Keratinocyte (primary cell): ENCODE results near the gene AFAP1L2. TPM values are rescaled to one million over a fixed set of nuclear protein-coding genes. Genes with fewer than 3 reads are reported as not detected.

ENCODE experiments used
- DNase-seq: peaks from one replicate; pipeline ENCODE4 v3.0.0-alpha.2; 2011; ENCODE audit warnings: low read depth, missing footprints, low spot score
- FAIRE-seq: peaks from 2 replicates; lab custom pipeline; 2011; peaks lifted over from hg19 to GRCh38; lab: Jason Lieb, UNC
- H2AFZ ChIP-seq: 2 replicates; pipeline ENCODE4 v1.6.0; 2012; ENCODE audit warnings: low read length, control low read depth, inconsistent platforms; ENCODE audit not compliant: control insufficient read depth
- H3K27ac ChIP-seq: 2 replicates; pipeline ENCODE4 v1.5.1; 2011; ENCODE audit warnings: low read length; ENCODE audit not compliant: control insufficient read depth, insufficient read depth
- H3K27me3 ChIP-seq: 3 replicates; pipeline ENCODE4 v1.6.0; 2011; ENCODE audit warnings: low read length; ENCODE audit not compliant: control insufficient read depth, insufficient read depth; ENCODE audit errors: extremely low read depth
- H3K36me3 ChIP-seq, 2 experiments: 2 replicates in 1 of 2; 3 replicates in 1 of 2; pipeline ENCODE4 v1.5.1; 2011; ENCODE audit warnings: low read length in 2 of 2, mild to moderate bottlenecking in 1 of 2; ENCODE audit not compliant: control insufficient read depth in 2 of 2, insufficient read depth in 2 of 2; ENCODE audit errors: extremely low read depth in 1 of 2
- H3K4me1 ChIP-seq: 3 replicates; pipeline ENCODE4 v1.5.1; 2011; ENCODE audit warnings: low read length; ENCODE audit not compliant: control insufficient read depth, insufficient read depth; ENCODE audit errors: extremely low read depth
- H3K4me2 ChIP-seq: 3 replicates; pipeline ENCODE4 v1.6.0; 2011; ENCODE audit warnings: low read depth, low read length; ENCODE audit not compliant: control insufficient read depth, insufficient read depth; ENCODE audit errors: extremely low read depth
- H3K4me3 ChIP-seq, 3 experiments: fragments of 200-600 bp in 1 of 3; sonication (generic) in 1 of 3; 2 replicates in 2 of 3; 3 replicates in 1 of 3; pipeline ENCODE4 v1.5.1; 2011 to 2016; ENCODE audit warnings: low read length in 3 of 3, mild to moderate bottlenecking in 3 of 3, control low read depth in 2 of 3, inconsistent platforms in 1 of 3, low read depth in 1 of 3, mixed read lengths in 1 of 3, mixed run types in 1 of 3, moderate library complexity in 1 of 3; ENCODE audit not compliant: control insufficient read depth in 2 of 3, insufficient read depth in 2 of 3; ENCODE audit errors: extremely low read depth in 1 of 3
- H3K79me2 ChIP-seq: 2 replicates; pipeline ENCODE4 v1.6.0; 2012; ENCODE audit warnings: low read length; ENCODE audit not compliant: control insufficient read depth, insufficient read depth
- H3K9ac ChIP-seq: 3 replicates; pipeline ENCODE4 v1.6.0; 2011; ENCODE audit warnings: low read length; ENCODE audit not compliant: control insufficient read depth, insufficient read depth; ENCODE audit errors: extremely low read depth
- H3K9me1 ChIP-seq: 3 replicates; pipeline ENCODE4 v1.6.0; 2011; ENCODE audit warnings: low read length; ENCODE audit not compliant: control insufficient read depth, insufficient read depth; ENCODE audit errors: extremely low read depth
- H3K9me3 ChIP-seq: 2 replicates; pipeline ENCODE4 v1.5.1; 2012; ENCODE audit warnings: low read depth, low read length; ENCODE audit not compliant: control insufficient read depth
- H4K20me1 ChIP-seq: 3 replicates; pipeline ENCODE4 v1.6.0; 2011; ENCODE audit warnings: low read length; ENCODE audit not compliant: control insufficient read depth, insufficient read depth; ENCODE audit errors: extremely low read depth
- CTCF ChIP-seq, 3 experiments: IDR thresholded peaks in 1 of 3; conservative IDR thresholded peaks in 1 of 3; optimal IDR thresholded peaks in 1 of 3; 2 replicates in 2 of 3; 3 replicates in 1 of 3; pipeline versions ENCODE3 to v1.5.1; 2011; ENCODE audit warnings: low read length in 3 of 3, mild to moderate bottlenecking in 3 of 3, moderate library complexity in 2 of 3, control low read depth in 1 of 3, inconsistent platforms in 1 of 3; ENCODE audit not compliant: insufficient read depth in 2 of 3; ENCODE audit errors: extremely low read depth in 1 of 3
- EZH2 ChIP-seq: IDR thresholded peaks from one replicate; pipeline ENCODE4 v1.6.1; 2012; ENCODE audit warnings: inconsistent platforms, mild to moderate bottlenecking, low read length, moderate library complexity
- dilution Hi-C: fragments of 300-500 bp; cut with MboI; formaldehyde crosslinking; loops from one replicate; pipeline ENCODE4 v1.7.0; 2020; ENCODE audit warnings: low sequenced_read_pairs; ENCODE audit not compliant: extremely low pct_ligation_motif_present
- polyA plus RNA-seq, 5 experiments: library from polyadenylated mRNA; depleted of rRNA in 3 of 5; stranded (reverse) in 3 of 5; stranded (forward) in 1 of 5; unstranded in 1 of 5; fragments of >200 nt; gene quantifications; 1 replicate in 1 of 5; 2 replicates in 3 of 5; 3 replicates in 1 of 5; pipeline versions ENCODE4 v1.2.1 to v1.2.3, GENCODE V29; 2011 to 2012; ENCODE audit warnings: missing spikeins in 2 of 5, low read depth in 1 of 5, low replicate concordance in 1 of 5

The AFAP1L2 gene
- polyA plus RNA-seq, 1 donor (not counting 4 experiments of a cell fraction or from before 2014, with no cell fraction given) = 40.4 TPM

GRCh38 chr10:114347241-114347640, 57.1 kb downstream of the AFAP1L2 start:
- H4K20me1 ChIP-seq = no peaks in the 10 kb centered on the region
- peaks cover 33% of the 10 kb centered on the region for H3K79me2 ChIP-seq
- dilution Hi-C loops = no loop called here
- H3K4me2 ChIP-seq = no peak overlapping the region
- no peaks in the 10 kb centered on the region for H3K4me1 ChIP-seq
- no peak overlapping the region for H2AFZ ChIP-seq
- H3K9me3 ChIP-seq = no peaks in the 10 kb centered on the region
- DNase-seq (no peak), FAIRE-seq (no peak)
- peaks cover 0 to 9% of the 10 kb centered on the region in 2 experiments for H3K36me3 ChIP-seq
- no peaks in the 10 kb centered on the region for H3K9me1 ChIP-seq
- H3K27ac ChIP-seq = no peak overlapping the region
- no peak overlapping the region for H3K9ac ChIP-seq
- H3K27me3 ChIP-seq = no peaks in the 10 kb centered on the region
- H3K4me3 ChIP-seq = no peak overlapping the region
- TF ChIP-seq CTCF (optimal IDR thresholded peaks at IDR 0.05 in 1 of 3, IDR thresholded peaks at IDR 0.05 in 1 of 3, conservative IDR thresholded peaks at IDR 0.05 in 1 of 3; ENCODE audit: extremely low read depth in 1 of 3, insufficient read depth in 2 of 3, low read length in 3 of 3) = no peak
- no peak for TF ChIP-seq EZH2

- no peak overlapping the region for H2AFZ ChIP-seq
- no peak overlapping the region for H3K4me2 ChIP-seq
- DNase-seq (no peak), FAIRE-seq (no peak)
- no peaks in the 10 kb centered on the region for H3K9me3 ChIP-seq
- dilution Hi-C loops = no loop called here
- H3K36me3 ChIP-seq = peaks cover 0 to 10% of the 10 kb centered on the region in 2 experiments
- no peaks in the 10 kb centered on the region for H3K4me1 ChIP-seq
- no peaks in the 10 kb centered on the region for H3K9me1 ChIP-seq
- H3K9ac ChIP-seq = no peak overlapping the region
- no peak for TF ChIP-seq CTCF (optimal IDR thresholded peaks at IDR 0.05 in 1 of 3, IDR thresholded peaks at IDR 0.05 in 1 of 3, conservative IDR thresholded peaks at IDR 0.05 in 1 of 3; ENCODE audit: extremely low read depth in 1 of 3, insufficient read depth in 2 of 3, low read length in 3 of 3)
- no peak for TF ChIP-seq EZH2
- H4K20me1 ChIP-seq = no peaks in the 10 kb centered on the region
- peaks cover 30% of the 10 kb centered on the region for H3K79me2 ChIP-seq
- H3K27me3 ChIP-seq = no peaks in the 10 kb centered on the region
- H3K4me3 ChIP-seq = no peak overlapping the region
- no peak overlapping the region for H3K27ac ChIP-seq
These were observed 57.9 kb downstream of the AFAP1L2 start for GRCh38 chr10:114346176-114347031.
